Mesenchymal stem cell (in vitro differentiated cells and primary cell): ENCODE results near the gene FAM83C.

Source experiments
- DNase-seq: peaks from one replicate; pipeline ENCODE4 v3.0.0-alpha.2; 2013
- H2AFZ ChIP-seq: one replicate; pipeline ENCODE4 v1.6.1; 2013; ENCODE audit warnings: low read depth, mild to moderate bottlenecking, control low read depth, inconsistent platforms, low read length, moderate library complexity
- H2AK5ac ChIP-seq: 2 replicates; pipeline ENCODE4 v1.6.1; 2013; ENCODE audit warnings: low read length, moderate library complexity, mild to moderate bottlenecking, inconsistent platforms; ENCODE audit not compliant: severe bottlenecking
- H2BK120ac ChIP-seq: one replicate; pipeline ENCODE4 v1.6.1; 2013; ENCODE audit warnings: low read depth, mild to moderate bottlenecking, inconsistent platforms, low read length, moderate library complexity
- H2BK12ac ChIP-seq, 2 experiments: one replicate each; pipeline ENCODE4 v1.6.1; 2013; ENCODE audit warnings: inconsistent platforms in 2 of 2, low read length in 2 of 2, mild to moderate bottlenecking in 2 of 2, moderate library complexity in 2 of 2, control low read depth in 1 of 2
- H2BK15ac ChIP-seq: one replicate; pipeline ENCODE4 v1.6.1; 2013; ENCODE audit warnings: mild to moderate bottlenecking, low read depth, inconsistent platforms; ENCODE audit not compliant: poor library complexity, severe bottlenecking
- H2BK5ac ChIP-seq: 2 replicates; pipeline ENCODE4 v1.6.1; 2013; ENCODE audit warnings: low read depth, mild to moderate bottlenecking, low read length, control low read depth, inconsistent platforms; ENCODE audit not compliant: poor library complexity, severe bottlenecking
- H3K14ac ChIP-seq, 2 experiments: one replicate each; pipeline ENCODE4 v1.6.1; 2013; ENCODE audit warnings: inconsistent platforms in 2 of 2, low read length in 2 of 2, control low read depth in 1 of 2, mild to moderate bottlenecking in 1 of 2, moderate library complexity in 1 of 2
- H3K18ac ChIP-seq, 2 experiments: one replicate each; pipeline ENCODE4 v1.6.1; 2013; ENCODE audit warnings: inconsistent platforms in 2 of 2, low read length in 2 of 2, control low read depth in 1 of 2, low read depth in 1 of 2, mild to moderate bottlenecking in 1 of 2
- H3K23ac ChIP-seq, 2 experiments: one replicate each; pipeline ENCODE4 v1.6.1; 2013; ENCODE audit warnings: inconsistent platforms in 2 of 2, low read length in 2 of 2, mild to moderate bottlenecking in 2 of 2, moderate library complexity in 2 of 2, control low read depth in 1 of 2
- H3K27ac ChIP-seq: 2 replicates; pipeline ENCODE4 v1.5.1; 2013; ENCODE audit warnings: mild to moderate bottlenecking, moderate library complexity, low read length, control low read depth, inconsistent platforms; ENCODE audit not compliant: poor library complexity, severe bottlenecking
- H3K27me3 ChIP-seq, 2 experiments: 2 replicates each; pipeline versions ENCODE4 v1.6.1 to v1.7.0; 2013; ENCODE audit warnings: low read length in 2 of 2, mild to moderate bottlenecking in 2 of 2, moderate library complexity in 2 of 2, control low read depth in 1 of 2, inconsistent platforms in 1 of 2; ENCODE audit not compliant: control insufficient read depth in 1 of 2, insufficient read depth in 1 of 2
- H3K36me3 ChIP-seq, 2 experiments: 2 replicates each; pipeline versions ENCODE4 v1.6.1 to v1.7.0; 2013; ENCODE audit warnings: low read length in 2 of 2, control low read depth in 1 of 2, inconsistent platforms in 1 of 2, low read depth in 1 of 2, mild to moderate bottlenecking in 1 of 2; ENCODE audit not compliant: insufficient read depth in 2 of 2, control insufficient read depth in 1 of 2
- H3K4ac ChIP-seq, 2 experiments: one replicate each; pipeline ENCODE4 v1.6.1; 2013; ENCODE audit warnings: inconsistent platforms in 2 of 2, low read length in 2 of 2, mild to moderate bottlenecking in 2 of 2, moderate library complexity in 2 of 2, control low read depth in 1 of 2, low read depth in 1 of 2
- H3K4me1 ChIP-seq: 2 replicates; pipeline ENCODE4 v1.6.1; 2013; ENCODE audit warnings: low read depth, low read length, control low read depth; ENCODE audit not compliant: control insufficient read depth, insufficient read depth
- H3K4me2 ChIP-seq: 2 replicates; pipeline ENCODE4 v1.6.1; 2013; ENCODE audit warnings: low read length, mild to moderate bottlenecking, inconsistent platforms; ENCODE audit not compliant: poor library complexity, severe bottlenecking
- H3K4me3 ChIP-seq, 2 experiments: 2 replicates each; pipeline versions ENCODE4 v1.5.1 to v1.7.0; 2013; ENCODE audit warnings: low read length in 2 of 2, mild to moderate bottlenecking in 2 of 2, control low read depth in 1 of 2, low read depth in 1 of 2; ENCODE audit not compliant: insufficient read depth in 1 of 2
- H3K79me1 ChIP-seq: replicated peaks from 2 replicates; pipeline ENCODE4 v1.6.1; 2013; ENCODE audit warnings: mild to moderate bottlenecking, control low read depth, low read length, inconsistent platforms; ENCODE audit not compliant: poor library complexity, severe bottlenecking
- H3K9ac ChIP-seq: 2 replicates; pipeline ENCODE4 v1.7.0; 2013; ENCODE audit warnings: mild to moderate bottlenecking, low read length, moderate library complexity
- H3K9me3 ChIP-seq: 2 replicates; pipeline ENCODE4 v1.7.0; 2013; ENCODE audit warnings: mild to moderate bottlenecking, low read length; ENCODE audit not compliant: control insufficient read depth
- H4K8ac ChIP-seq: one replicate; pipeline ENCODE4 v1.6.1; 2013; ENCODE audit warnings: inconsistent platforms, mild to moderate bottlenecking, low read length, moderate library complexity
- H4K91ac ChIP-seq: one replicate; pipeline ENCODE4 v1.6.1; 2013; ENCODE audit warnings: mild to moderate bottlenecking, low read length, inconsistent platforms
- WGBS: methylation state at CpG from one replicate; pipeline ENCODE4 v1.1.7; 2013; ENCODE audit warnings: mixed read lengths; 5-methylcytosine and 5-hydroxymethylcytosine counted together

FAM83C gene

GRCh38 chr20:35303735-35304491 is 11.7 kb upstream of the FAM83C start:
- Histone ChIP-seq H3K23ac (no peak overlapping the region), H3K9ac (peak overlapping the region; percentile 69), H2BK5ac (peak overlapping the region; percentile 99), H3K14ac (peak overlapping the region in 1 of 2 experiments; percentile 73), H4K8ac (peak overlapping the region; percentile 93), H3K4me3 (no peak overlapping the region), H3K79me1 (peaks cover 1% of the 10 kb centered on the region), H2BK120ac (peak overlapping the region; percentile 94), H2AFZ (peak overlapping the region; percentile 16), H3K27ac (peak overlapping the region; percentile 99), H3K4ac (peak overlapping the region; percentile 93 to 95), H3K9me3 (no peaks in the 10 kb centered on the region), H3K18ac (peak overlapping the region; percentile 87 to 94), H3K36me3 (no peaks in the 10 kb centered on the region), H2BK12ac (peak overlapping the region; percentile 95 to 99), H3K4me1 (peaks cover 54% of the 10 kb centered on the region), H3K27me3 (no peaks in the 10 kb centered on the region), H3K4me2 (no peak overlapping the region), H4K91ac (peak overlapping the region; percentile 83), H2BK15ac (peak overlapping the region; percentile 92), H2AK5ac (peak overlapping the region; percentile 96)
- 22% methylated on average over 14 of the region's 18 CpGs for WGBS
- DNase-seq, result peak; percentile 88

- Histone ChIP-seq H3K23ac (no peak overlapping the region), H2AFZ (no peak overlapping the region), H2BK12ac (peak overlapping the region; percentile 30 to 43), H3K14ac (no peak overlapping the region), H3K4me1 (peaks cover 55% of the 10 kb centered on the region), H4K91ac (peak overlapping the region; percentile 64), H3K4me2 (no peak overlapping the region), H2BK120ac (peak overlapping the region; percentile 76), H3K9ac (peak overlapping the region; percentile 69), H3K27ac (peak overlapping the region; percentile 92), H3K4ac (peak overlapping the region; percentile 14 to 24), H3K18ac (no peak overlapping the region), H3K36me3 (no peaks in the 10 kb centered on the region), H4K8ac (peak overlapping the region; percentile 93), H3K9me3 (no peaks in the 10 kb centered on the region), H3K27me3 (no peaks in the 10 kb centered on the region), H2BK5ac (peak overlapping the region; percentile 63), H3K79me1 (peaks cover 1% of the 10 kb centered on the region), H2BK15ac (peak overlapping the region; percentile 54), H3K4me3 (no peak overlapping the region), H2AK5ac (peak overlapping the region; percentile 96)
- no peak for DNase-seq
- WGBS, result 90% methylated on average over 11 of the region's 11 CpGs
Observed at GRCh38 chr20:35303382-35303734, 11.1 kb upstream of the FAM83C start.

- H3K9ac ChIP-seq, result peak overlapping the region; percentile 69
- H2BK120ac ChIP-seq, result peak overlapping the region; percentile 76
- DNase-seq, result no peak
- no peak overlapping the region for H3K4me3 ChIP-seq
- no peak overlapping the region for H3K23ac ChIP-seq
- H2BK5ac ChIP-seq, result peak overlapping the region; percentile 79
- peaks cover 1% of the 10 kb centered on the region for H3K79me1 ChIP-seq
- H3K27me3 ChIP-seq, result no peaks in the 10 kb centered on the region
- no peak overlapping the region for H3K4me2 ChIP-seq
- no peak overlapping the region for H3K14ac ChIP-seq
- peak overlapping the region; percentile 92 for H3K27ac ChIP-seq
- H4K8ac ChIP-seq, result peak overlapping the region; percentile 93
- H3K18ac ChIP-seq, result peak overlapping the region in 1 of 2 experiments; percentile 41
- peak overlapping the region; percentile 96 for H2AK5ac ChIP-seq
- peak overlapping the region in 1 of 2 experiments; percentile 14 for H3K4ac ChIP-seq
- 62% methylated on average over 3 of the region's 6 CpGs for WGBS
- peak overlapping the region; percentile 28 to 43 for H2BK12ac ChIP-seq
- no peak overlapping the region for H2BK15ac ChIP-seq
- H4K91ac ChIP-seq, result peak overlapping the region; percentile 43
- peaks cover 55% of the 10 kb centered on the region for H3K4me1 ChIP-seq
- H3K36me3 ChIP-seq, result no peaks in the 10 kb centered on the region
- H3K9me3 ChIP-seq, result no peaks in the 10 kb centered on the region
- no peak overlapping the region for H2AFZ ChIP-seq
Observed at GRCh38 chr20:35302421-35303335, 10.5 kb upstream of the FAM83C start.

GRCh38 chr20:35301426-35301825 is 9.2 kb upstream of the FAM83C start:
- Histone ChIP-seq H3K4me3 (no peak overlapping the region), H2AFZ (no peak overlapping the region), H3K4me2 (no peak overlapping the region), H2AK5ac (peak overlapping the region; percentile 92), H3K18ac (no peak overlapping the region), H2BK15ac (no peak overlapping the region), H3K14ac (no peak overlapping the region), H4K8ac (no peak overlapping the region), H2BK5ac (no peak overlapping the region), H3K23ac (no peak overlapping the region), H3K27ac (peak overlapping the region; percentile 92), H2BK12ac (no peak overlapping the region), H4K91ac (no peak overlapping the region), H3K4ac (no peak overlapping the region), H3K4me1 (peaks cover 50% of the 10 kb centered on the region), H3K79me1 (peaks cover 1% of the 10 kb centered on the region), H3K27me3 (no peaks in the 10 kb centered on the region), H3K9ac (peak overlapping the region; percentile 0), H2BK120ac (no peak overlapping the region), H3K36me3 (no peaks in the 10 kb centered on the region), H3K9me3 (no peaks in the 10 kb centered on the region)
- WGBS, result 94% methylated on average over 2 of the region's 2 CpGs
- DNase-seq, result no peak
